VCaP (cell line): ENCODE measurements around the gene LRRC2.
"Not testable (repeated sequence)": the region's sequence is repeated elsewhere in the genome, so short reads cannot be mapped to it uniquely, and the experiment has no call there.

Experiments
- H3K27ac ChIP-seq: fragments of 450-650 bp; 2 replicates; pipeline ENCODE4 v1.5.1; 2017
- CTCF ChIP-seq: fragments of 450-650 bp; conservative IDR thresholded peaks from 2 replicates; pipeline ENCODE4 v1.5.1; 2017; ENCODE audit warnings: mild to moderate bottlenecking, moderate library complexity

LRRC2 gene

GRCh38 chr3:46500656-46501635 is 65.2 kb downstream of the LRRC2 start:
- no peak for TF ChIP-seq CTCF
- H3K27ac ChIP-seq: no peak overlapping the region

- no peak for TF ChIP-seq CTCF
- H3K27ac ChIP-seq: no peak overlapping the region
Measured at GRCh38 chr3:46498916-46499519, 67.1 kb downstream of the LRRC2 start.

- no peak within 1 kb of the TSS for H3K27ac ChIP-seq
- no peak for TF ChIP-seq CTCF
Measured at GRCh38 chr3:46497556-46498265, 68.4 kb downstream of the LRRC2 start, which contains the start of gene RTP3. Gene RTP3 (plus strand): TSS chr3:46497976. CDS start chr3:46498063, 87 bp downstream.

GRCh38 chr3:46496746-46497555 is 69.2 kb downstream of the LRRC2 start:
- no peak overlapping the region for H3K27ac ChIP-seq
- peak; percentile 41 for TF ChIP-seq CTCF

GRCh38 chr3:46495901-46496456 is 70.1 kb downstream of the LRRC2 start:
- no peak overlapping the region for H3K27ac ChIP-seq
- TF ChIP-seq CTCF: no peak

GRCh38 chr3:46494491-46494890 is 71.6 kb downstream of the LRRC2 start:
- H3K27ac ChIP-seq: not testable (repeated sequence)

GRCh38 chr3:46492890-46493547 is 73.1 kb downstream of the LRRC2 start:
- no peak overlapping the region for H3K27ac ChIP-seq
- TF ChIP-seq CTCF: no peak
